ENCODE results near the gene MYO3B. TPM values are rescaled to one million over a fixed set of nuclear protein-coding genes. Genes with fewer than 3 reads are reported as not detected.
"Not testable (repeated sequence)": the region's sequence is repeated elsewhere in the genome, so short reads cannot be mapped to it uniquely, and the experiment has no call there.

MYO3B gene
- total and polyA plus RNA-seq, 11 donors: 0.09 to 0.19 (median 0.10) TPM; not detected in 8

DNA sequence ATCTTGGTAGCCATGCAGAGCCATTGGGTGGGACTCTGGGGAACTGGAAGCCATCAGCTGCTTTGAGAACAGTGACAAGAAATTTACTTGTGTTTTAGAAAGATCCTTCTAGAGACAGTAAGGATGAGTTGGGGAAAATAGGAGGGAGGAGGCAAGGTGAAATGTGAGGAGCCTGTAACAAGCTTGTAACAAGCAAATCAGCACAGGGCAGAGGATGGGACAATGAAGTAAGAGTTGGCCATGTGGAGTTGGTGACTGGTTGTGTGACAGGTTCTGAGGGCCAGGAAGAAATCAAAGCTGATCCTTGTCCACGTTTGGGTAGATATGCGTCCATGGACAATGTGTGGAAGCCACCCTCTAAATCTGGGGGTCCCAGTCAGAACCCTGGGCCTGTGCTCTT lies 84.4 kb downstream of the MYO3B start:
- Histone ChIP-seq H3K27me3 (no peaks in the 10 kb centered on the region), H3K4me3 (no peak overlapping the region), H3K27ac (no peak overlapping the region), H3K4me1 (no peaks in the 10 kb centered on the region), H3K36me3 (no peaks in the 10 kb centered on the region), H3K9me3 (peaks cover 0 to 29% (median 0%) of the 10 kb centered on the region in 12 donors)
- DNase-seq (no peak), ATAC-seq (no peak)
- intact Hi-C loops (cut with DNase I): no loop called here
- 87 to 90% (median 89%) methylated on average over 2 of the region's 2 CpGs for WGBS, 4 donors
- TF ChIP-seq, protein P1, sequence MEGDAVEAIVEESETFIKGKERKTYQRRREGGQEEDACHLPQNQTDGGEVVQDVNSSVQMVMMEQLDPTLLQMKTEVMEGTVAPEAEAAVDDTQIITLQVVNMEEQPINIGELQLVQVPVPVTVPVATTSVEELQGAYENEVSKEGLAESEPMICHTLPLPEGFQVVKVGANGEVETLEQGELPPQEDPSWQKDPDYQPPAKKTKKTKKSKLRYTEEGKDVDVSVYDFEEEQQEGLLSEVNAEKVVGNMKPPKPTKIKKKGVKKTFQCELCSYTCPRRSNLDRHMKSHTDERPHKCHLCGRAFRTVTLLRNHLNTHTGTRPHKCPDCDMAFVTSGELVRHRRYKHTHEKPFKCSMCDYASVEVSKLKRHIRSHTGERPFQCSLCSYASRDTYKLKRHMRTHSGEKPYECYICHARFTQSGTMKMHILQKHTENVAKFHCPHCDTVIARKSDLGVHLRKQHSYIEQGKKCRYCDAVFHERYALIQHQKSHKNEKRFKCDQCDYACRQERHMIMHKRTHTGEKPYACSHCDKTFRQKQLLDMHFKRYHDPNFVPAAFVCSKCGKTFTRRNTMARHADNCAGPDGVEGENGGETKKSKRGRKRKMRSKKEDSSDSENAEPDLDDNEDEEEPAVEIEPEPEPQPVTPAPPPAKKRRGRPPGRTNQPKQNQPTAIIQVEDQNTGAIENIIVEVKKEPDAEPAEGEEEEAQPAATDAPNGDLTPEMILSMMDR (IDR thresholded peaks at IDR 0.05): no peak
- no peak for TF ChIP-seq POLR2A (IDR thresholded peaks at IDR 0.05)

DNA sequence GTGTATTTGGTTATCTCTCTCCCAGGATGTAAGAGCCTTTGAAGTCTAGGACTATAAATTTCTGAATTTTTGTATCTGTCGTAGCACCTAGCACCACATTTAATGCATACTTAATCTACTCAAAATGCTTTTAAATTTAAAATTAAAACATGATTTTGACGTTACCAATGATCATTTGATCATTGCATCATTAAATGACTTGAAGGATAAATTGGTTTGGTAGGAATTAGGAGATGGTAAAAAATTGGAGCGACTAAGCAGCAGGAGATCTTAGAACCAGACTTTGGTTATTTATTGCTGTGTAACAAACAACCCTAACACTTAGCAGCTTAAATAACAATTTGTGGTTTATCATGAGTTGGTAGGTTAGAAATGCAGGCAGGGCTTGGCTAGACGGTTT lies 84.9 kb downstream of the MYO3B start:
- DNase-seq (no peak), ATAC-seq (no peak)
- TF ChIP-seq, protein P1 (IDR thresholded peaks at IDR 0.05): no peak
- no peak for TF ChIP-seq POLR2A (IDR thresholded peaks at IDR 0.05)
- no peaks in the 10 kb centered on the region for H3K4me1 ChIP-seq
- no peak overlapping the region for H3K27ac ChIP-seq
- peaks cover 0 to 29% (median 0%) of the 10 kb centered on the region in 12 donors for H3K9me3 ChIP-seq
- intact Hi-C loops (cut with DNase I): no loop called here
- no peaks in the 10 kb centered on the region for H3K36me3 ChIP-seq
- no peak overlapping the region for H3K4me3 ChIP-seq
- 76 to 85% (median 83%) methylated on average over 4 of the region's 4 CpGs for WGBS, 4 donors
- no peaks in the 10 kb centered on the region for H3K27me3 ChIP-seq

DNA sequence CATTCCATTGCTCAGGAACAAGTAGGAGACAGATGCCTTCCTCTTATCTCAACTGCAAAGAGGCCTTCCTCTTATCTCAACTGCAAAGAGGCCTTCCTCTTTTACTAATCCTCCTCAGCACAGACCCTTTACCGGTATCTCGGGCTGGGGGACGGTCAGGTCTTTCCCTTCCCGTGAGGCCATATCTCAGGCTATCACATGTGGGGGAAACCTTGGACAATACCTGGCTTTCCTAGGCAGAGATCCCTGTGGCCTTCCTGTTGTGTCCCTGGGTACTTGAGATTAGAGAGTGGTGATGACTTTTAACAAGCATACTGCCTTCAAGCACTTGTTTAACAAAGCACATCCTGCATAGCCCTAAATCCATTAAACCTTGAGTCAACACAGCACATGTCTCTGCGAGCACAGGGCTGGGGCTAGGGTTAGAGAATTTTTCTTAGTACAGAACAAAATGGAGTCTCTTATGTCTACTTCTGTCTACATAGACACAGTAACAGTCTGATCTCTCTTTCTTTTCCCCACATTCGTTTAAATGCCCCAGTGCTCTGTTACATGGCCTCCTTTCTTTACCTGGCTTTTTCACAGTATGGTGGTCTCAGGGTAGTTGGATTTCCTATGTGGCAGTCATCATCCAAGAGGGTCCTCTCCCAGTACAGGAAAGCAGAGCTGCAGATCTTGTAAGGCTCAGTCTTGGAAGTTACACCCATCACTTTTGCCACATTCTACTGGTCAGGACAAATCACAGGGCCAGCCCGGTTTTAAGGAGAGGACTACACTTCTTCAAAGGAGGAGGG lies 86.0 kb downstream of the MYO3B start:
- H3K36me3 ChIP-seq; intact Hi-C loops (cut with DNase I); DNase-seq; H3K27me3 ChIP-seq; H3K27ac ChIP-seq; H3K4me1 ChIP-seq; H3K4me3 ChIP-seq; ATAC-seq: not testable (repeated sequence)
- WGBS, 4 donors: 31 to 39% (median 36%) methylated on average over 7 of the region's 7 CpGs
- peaks cover 0 to 29% (median 0%) of the 10 kb centered on the region in 12 donors for H3K9me3 ChIP-seq

DNA sequence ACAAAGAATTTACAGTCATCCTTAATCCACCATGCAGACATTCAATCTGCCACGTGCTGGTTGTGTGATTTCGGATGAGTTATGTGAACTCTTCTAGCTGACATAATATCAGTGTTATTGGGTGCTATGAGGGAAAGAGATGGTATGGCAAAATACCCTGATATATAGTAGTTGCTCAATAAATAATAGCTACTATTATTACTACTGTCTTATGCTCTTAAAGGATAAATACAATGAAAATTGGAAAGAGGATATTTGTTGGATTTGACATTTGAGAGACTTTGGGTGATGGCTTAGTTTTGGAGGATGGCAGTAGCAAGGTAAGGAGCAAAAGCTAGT lies 86.5 kb downstream of the MYO3B start:
- H3K4me1 ChIP-seq: no peaks in the 10 kb centered on the region
- intact Hi-C loops (cut with DNase I): no loop called here
- TF ChIP-seq, protein P1 (IDR thresholded peaks at IDR 0.05): no peak
- no peak for TF ChIP-seq POLR2A (IDR thresholded peaks at IDR 0.05)

DNA sequence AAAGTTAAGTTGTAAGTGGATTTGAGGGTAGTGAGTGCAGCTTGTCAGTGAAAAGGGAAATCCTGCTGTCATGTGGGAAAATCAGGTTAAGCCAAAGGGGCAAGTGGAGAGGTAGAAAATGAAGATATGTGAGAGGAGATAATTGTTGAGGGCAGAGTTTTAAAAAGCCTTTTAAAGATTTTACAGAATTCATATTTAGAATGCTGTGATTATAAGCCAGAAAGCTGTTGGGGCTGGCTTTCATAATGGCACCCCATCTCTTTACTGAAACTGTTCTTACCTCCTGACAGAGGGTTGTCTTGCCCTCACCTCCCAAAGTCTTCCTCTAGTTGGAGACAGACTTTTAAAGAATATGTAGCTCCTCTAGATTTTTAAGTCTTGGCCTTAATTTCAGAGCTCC lies 86.9 kb downstream of the MYO3B start:
- no peak overlapping the region for H3K27ac ChIP-seq
- TF ChIP-seq, protein P1 (IDR thresholded peaks at IDR 0.05): no peak
- TF ChIP-seq POLR2A (IDR thresholded peaks at IDR 0.05): no peak
- no peaks in the 10 kb centered on the region for H3K36me3 ChIP-seq
- no peak overlapping the region for H3K4me3 ChIP-seq
- DNase-seq (no peak), ATAC-seq (no peak)
- intact Hi-C loops (cut with DNase I): no loop called here
- peaks cover 0 to 28% (median 0%) of the 10 kb centered on the region in 12 donors for H3K9me3 ChIP-seq
- no peaks in the 10 kb centered on the region for H3K27me3 ChIP-seq
- no peaks in the 10 kb centered on the region for H3K4me1 ChIP-seq

More for the DNA sequence above, 86.5 kb downstream of the MYO3B start:
- no peak overlapping the region for H3K4me3 ChIP-seq
- WGBS, 4 donors: 75 to 93% (median 88%) methylated on average over 2 of the region's 2 CpGs
- H3K27me3 ChIP-seq: no peaks in the 10 kb centered on the region
- ATAC-seq (no peak), DNase-seq (no peak)
- H3K9me3 ChIP-seq: peaks cover 0 to 29% (median 0%) of the 10 kb centered on the region in 12 donors
- no peak overlapping the region for H3K27ac ChIP-seq
- no peaks in the 10 kb centered on the region for H3K36me3 ChIP-seq
